OCI-LY3 (cell line): Measurements from ENCODE around the gene TPRA1.

ENCODE experiments used
- H2AFZ ChIP-seq: fragments of 200-600, 300-600 bp; shearing (Covaris generic); 2 replicates; pipeline ENCODE4 v1.6.0; 2014; ENCODE audit warnings: antibody characterized with exemption, low read depth, low read length
- H3K27ac ChIP-seq: fragments of 200-600, 300-600 bp; sonication (generic); 2 replicates; pipeline ENCODE4 v1.5.1; 2014; ENCODE audit warnings: mild to moderate bottlenecking, low read length, moderate library complexity, mixed read lengths
- H3K27me3 ChIP-seq: fragments of 200-600, 300-600 bp; sonication (generic); 2 replicates; pipeline ENCODE4 v1.6.1; 2014; ENCODE audit warnings: low read depth, low read length, mixed read lengths
- H3K36me3 ChIP-seq: fragments of 200-600, 300-600 bp; sonication (generic); replicated peaks from 2 replicates; pipeline ENCODE3; 2014; ENCODE audit warnings: low read depth, low read length, mixed read lengths
- H3K4me1 ChIP-seq: fragments of 300-600, 200-600 bp; sonication (generic); 2 replicates; pipeline ENCODE4 v1.6.1; 2014; ENCODE audit warnings: low read length, mixed read lengths
- H3K4me2 ChIP-seq: fragments of 200-600, 300-600 bp; sonication (generic); 2 replicates; pipeline ENCODE4 v1.6.1; 2014; ENCODE audit warnings: low read length, mixed read lengths
- H3K4me3 ChIP-seq: fragments of 300-600, 200-600 bp; sonication (generic); 2 replicates; pipeline ENCODE4 v1.5.1; 2014; ENCODE audit warnings: antibody characterized with exemption, mild to moderate bottlenecking, low read length, moderate library complexity
- H3K79me2 ChIP-seq: fragments of 300-600, 200-600 bp; shearing (Covaris generic); 2 replicates; pipeline ENCODE4 v1.6.1; 2014; ENCODE audit warnings: mild to moderate bottlenecking, low read length, mixed read lengths
- H3K9ac ChIP-seq: fragments of 300-600, 200-600 bp; shearing (Covaris generic); 2 replicates; pipeline ENCODE4 v1.6.0; 2014; ENCODE audit warnings: mild to moderate bottlenecking, low read length, moderate library complexity
- H3K9me3 ChIP-seq: fragments of 200-600, 300-600 bp; shearing (Covaris generic); 2 replicates; pipeline ENCODE4 v1.6.1; 2014; ENCODE audit warnings: low read length, mixed read lengths; ENCODE audit not compliant: insufficient read depth
- H4K20me1 ChIP-seq: fragments of 200-600, 300-600 bp; sonication (generic); 2 replicates; pipeline ENCODE4 v1.6.1; 2016; ENCODE audit warnings: low read length, mixed read lengths; ENCODE audit not compliant: insufficient read depth
- CTCF ChIP-seq: fragments of 200-600, 300-600 bp; sonication (generic); IDR thresholded peaks from 2 replicates; pipeline ENCODE4 v1.5.1; 2014; ENCODE audit warnings: antibody characterized with exemption, low read length, low read depth
- EZH2phosphoT487 ChIP-seq: fragments of 200-600 bp; shearing (Covaris generic); IDR thresholded peaks from 2 replicates; pipeline ENCODE4 v1.6.1; 2018; ENCODE audit warnings: antibody characterized with exemption, mixed run types, low read depth

The TPRA1 gene

DNA sequence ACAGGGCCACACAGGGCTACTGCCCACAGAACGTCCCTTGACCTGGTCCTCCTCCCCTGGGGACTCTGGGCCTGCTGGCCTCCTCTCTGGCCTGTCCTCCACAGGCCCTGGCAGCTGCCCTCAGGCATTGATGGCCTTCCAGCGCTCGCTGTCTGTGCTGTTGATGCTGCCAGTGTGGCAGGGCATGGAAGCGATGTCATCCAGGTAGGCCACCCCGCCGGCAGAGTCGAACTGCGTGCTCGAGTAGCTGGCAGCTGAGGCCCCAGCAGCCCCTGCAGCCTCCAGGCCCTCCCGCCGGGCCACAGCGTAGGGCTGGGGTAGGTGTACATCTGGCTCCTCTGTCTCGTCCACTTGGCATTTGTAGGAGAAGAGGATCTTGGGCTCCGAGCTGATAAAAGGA lies 17.1 kb downstream of the TPRA1 start:
- H3K27ac ChIP-seq, result no peak overlapping the region
- no peak overlapping the region for H3K4me3 ChIP-seq
- no peak overlapping the region for H3K4me2 ChIP-seq
- H3K36me3 ChIP-seq, result peaks cover 42% of the 10 kb centered on the region
- peaks cover 15% of the 10 kb centered on the region for H4K20me1 ChIP-seq
- no peaks in the 10 kb centered on the region for H3K79me2 ChIP-seq
- no peaks in the 10 kb centered on the region for H3K9me3 ChIP-seq
- H3K4me1 ChIP-seq, result no peaks in the 10 kb centered on the region; the same call in 1 of the 2 replicates
- H3K27me3 ChIP-seq, result no peaks in the 10 kb centered on the region
- H2AFZ ChIP-seq, result no peak overlapping the region
- H3K9ac ChIP-seq, result no peak overlapping the region
- TF ChIP-seq CTCF, result no peak
- no peak for TF ChIP-seq EZH2phosphoT487

DNA sequence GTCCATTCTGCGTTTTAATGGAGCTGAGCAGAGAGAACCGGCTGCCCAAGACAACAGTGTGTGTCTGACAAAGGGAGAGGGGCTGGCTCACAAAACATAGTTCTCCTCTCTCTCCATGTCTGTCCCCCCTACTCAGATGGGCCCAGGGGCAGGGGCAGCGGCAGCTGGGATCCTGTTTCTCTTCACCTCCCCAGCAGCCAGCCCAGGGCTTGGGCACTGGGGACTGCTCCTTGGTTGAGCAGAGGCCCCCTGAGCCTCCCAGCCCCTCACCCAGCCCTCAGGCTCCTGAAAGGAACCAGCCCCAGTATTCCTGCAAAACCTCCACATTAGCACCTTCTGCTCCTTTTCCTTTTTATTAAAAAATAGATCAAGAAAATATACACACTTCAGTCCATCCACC lies 17.8 kb downstream of the TPRA1 start:
- peaks cover 15% of the 10 kb centered on the region for H4K20me1 ChIP-seq
- H3K36me3 ChIP-seq, result peaks cover 42% of the 10 kb centered on the region
- H3K4me2 ChIP-seq, result no peak overlapping the region
- H3K27ac ChIP-seq, result no peak overlapping the region
- H3K4me3 ChIP-seq, result no peak overlapping the region
- no peak overlapping the region for H3K9ac ChIP-seq
- no peaks in the 10 kb centered on the region for H3K9me3 ChIP-seq
- H3K4me1 ChIP-seq, result no peaks in the 10 kb centered on the region; the same call in 1 of the 2 replicates
- no peaks in the 10 kb centered on the region for H3K27me3 ChIP-seq
- no peak overlapping the region for H2AFZ ChIP-seq
- TF ChIP-seq CTCF, result no peak
- no peak for TF ChIP-seq EZH2phosphoT487
- H3K79me2 ChIP-seq, result no peaks in the 10 kb centered on the region

DNA sequence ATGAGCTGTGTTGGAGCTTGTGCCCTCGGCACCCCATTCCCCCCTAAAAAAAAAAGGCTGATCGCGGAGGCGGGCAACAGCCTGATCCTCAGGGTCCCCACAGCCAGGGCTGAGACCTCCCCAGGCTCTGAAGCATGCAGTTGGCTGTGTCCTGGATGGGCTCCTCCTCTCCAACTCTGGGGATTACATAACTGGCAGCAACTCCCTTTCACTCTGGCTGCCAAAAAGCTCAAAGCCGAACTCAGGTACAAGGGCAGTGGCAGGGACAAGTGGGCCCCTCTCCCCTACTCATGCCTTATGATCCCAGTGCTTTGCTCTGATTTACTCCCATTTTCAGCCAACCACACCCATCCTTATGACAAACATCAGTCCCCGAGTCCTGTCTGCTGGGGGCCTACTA lies 18.3 kb downstream of the TPRA1 start:
- no peak overlapping the region for H3K9ac ChIP-seq
- H3K79me2 ChIP-seq, result no peaks in the 10 kb centered on the region
- no peaks in the 10 kb centered on the region for H3K9me3 ChIP-seq
- no peaks in the 10 kb centered on the region; the same call in 1 of the 2 replicates for H3K4me1 ChIP-seq
- no peak for TF ChIP-seq CTCF
- TF ChIP-seq EZH2phosphoT487, result no peak
- H3K4me3 ChIP-seq, result no peak overlapping the region
- peaks cover 42% of the 10 kb centered on the region for H3K36me3 ChIP-seq
- H3K27ac ChIP-seq, result no peak overlapping the region
- H2AFZ ChIP-seq, result no peak overlapping the region
- H3K27me3 ChIP-seq, result no peaks in the 10 kb centered on the region
- no peak overlapping the region for H3K4me2 ChIP-seq
- H4K20me1 ChIP-seq, result peaks cover 12% of the 10 kb centered on the region

GRCh38 chr3:127570520-127570919 lies 20.0 kb downstream of the TPRA1 start:
- H3K27ac ChIP-seq, result no peak overlapping the region
- peaks cover 36% of the 10 kb centered on the region for H3K36me3 ChIP-seq
- no peak overlapping the region for H2AFZ ChIP-seq
- no peaks in the 10 kb centered on the region; the same call in 1 of the 2 replicates for H3K4me1 ChIP-seq
- H3K27me3 ChIP-seq, result no peaks in the 10 kb centered on the region
- peaks cover 5% of the 10 kb centered on the region for H4K20me1 ChIP-seq
- H3K79me2 ChIP-seq, result no peaks in the 10 kb centered on the region
- no peaks in the 10 kb centered on the region for H3K9me3 ChIP-seq
- H3K4me2 ChIP-seq, result no peak overlapping the region
- TF ChIP-seq EZH2phosphoT487, result no peak
- no peak for TF ChIP-seq CTCF
- no peak overlapping the region for H3K9ac ChIP-seq
- H3K4me3 ChIP-seq, result no peak overlapping the region
